Ishikawa (cell line): Measurements from ENCODE around the gene TMEM120A.

Experiments used
- CEBPB ChIP-seq: IDR thresholded peaks from 2 replicates; pipeline ENCODE4 v1.6.1; 2012
- EP300 ChIP-seq: IDR thresholded peaks from 2 replicates; pipeline ENCODE4 v1.6.1; 2012; ENCODE audit warnings: borderline replicate concordance
- TAF1 ChIP-seq: IDR thresholded peaks from 2 replicates; pipeline ENCODE4 v1.6.1; 2012; ENCODE audit warnings: low read depth, mild to moderate bottlenecking

- TF ChIP-seq TAF1 (no peak), EP300 (no peak), CEBPB (no peak)
These were observed 9.3 kb downstream of the TMEM120A start for GRCh38 chr7:75985009-75985517.
